K562 (cell line): ENCODE data around the gene INSM2. TPM values are rescaled to one million over a fixed set of nuclear protein-coding genes. Genes with fewer than 3 reads are reported as not detected.

Experiments
- ATAC-seq: fragments of 200-7000 bp; cut with Tn5 transposase; 3 replicates; pipeline ENCODE4 v1.9.1; 2020; ENCODE audit warnings: moderate library complexity
- BruUV-seq: library from RNA; stranded (reverse); fragments of 400-500 nt; replicated peaks from 2 replicates; lab custom pipeline; 2021; lab: Mats Ljungman, UMichigan
- CTCF ChIA-PET: fragments of 300-600 bp; formaldehyde crosslinking; extraction: SDS; loops from one replicate; lab custom pipeline; 2021; ENCODE audit warnings: low intra/inter-chr PET ratio; lab: Yijun Ruan, JAX
- POLR2A ChIA-PET: fragments of 300-600, 350-650 bp; sonication (Branson Sonifier 250); formaldehyde crosslinking; extraction: SDS; loops from one replicate; lab custom pipeline; 2021; ENCODE audit warnings: antibody characterized with exemption, inconsistent platforms; lab: Yijun Ruan, JAX
- DNase-seq, 4 experiments: peaks; one replicate each; pipeline versions ENCODE4 v3.0.0 to v3.0.0-alpha.2; 2011 to 2018; ENCODE audit warnings: low spot score in 3 of 4, mixed read lengths in 3 of 4; ENCODE audit errors: extremely low read depth in 1 of 4
- FAIRE-seq: peaks from 2 replicates; lab custom pipeline; 2011; peaks lifted over from hg19 to GRCh38; lab: Jason Lieb, UNC
- H2AFZ ChIP-seq: 2 replicates; pipeline ENCODE4 v1.6.0; 2011; ENCODE audit warnings: low read depth, low read length, control low read depth, inconsistent platforms
- H3K27ac ChIP-seq: fragments of 200-600 bp; 3 replicates; pipeline ENCODE4 v1.8.0; 2011; ENCODE audit warnings: low read depth, mild to moderate bottlenecking, control low read depth, inconsistent platforms, low read length, moderate library complexity, mixed read lengths; ENCODE audit errors: extremely low read depth
- H3K27me3 ChIP-seq, 2 experiments: fragments of 300-600 bp in 1 of 2; 2 replicates in 1 of 2; 3 replicates in 1 of 2; pipeline versions ENCODE4 v1.6.0 to v1.8.0; 2011; ENCODE audit warnings: inconsistent platforms in 2 of 2, low read length in 2 of 2, mild to moderate bottlenecking in 1 of 2, mixed read lengths in 1 of 2, moderate library complexity in 1 of 2; ENCODE audit not compliant: control insufficient read depth in 2 of 2, insufficient read depth in 2 of 2
- H3K36me3 ChIP-seq: fragments of 300-600 bp; 3 replicates; pipeline ENCODE4 v1.8.0; 2011; ENCODE audit warnings: mild to moderate bottlenecking, low read length, inconsistent platforms; ENCODE audit not compliant: control insufficient read depth, insufficient read depth
- H3K4me1 ChIP-seq, 2 experiments: fragments of 200-600 bp in 1 of 2; replicated peaks in 1 of 2; 2 replicates in 1 of 2; 3 replicates in 1 of 2; pipeline versions ENCODE4 v1.5.1 to v1.8.0; 2011; ENCODE audit warnings: inconsistent platforms in 2 of 2, low read length in 2 of 2, mild to moderate bottlenecking in 1 of 2, mixed read lengths in 1 of 2, moderate library complexity in 1 of 2; ENCODE audit not compliant: control insufficient read depth in 2 of 2, insufficient read depth in 2 of 2
- H3K4me2 ChIP-seq: 2 replicates; pipeline ENCODE4 v1.6.1; 2011; ENCODE audit warnings: low read length, control low read depth, inconsistent platforms, mixed read lengths; ENCODE audit not compliant: insufficient read depth
- H3K4me3 ChIP-seq: fragments of 200-600 bp; sonication (generic), shearing (Covaris generic); 2 replicates; pipeline ENCODE4 v1.5.1; 2016; ENCODE audit warnings: control low read depth, inconsistent platforms
- H3K79me2 ChIP-seq: fragments of 200-600 bp; 3 replicates; pipeline ENCODE4 v1.8.0; 2011; ENCODE audit warnings: low read length, inconsistent platforms; ENCODE audit not compliant: control insufficient read depth, insufficient read depth
- H3K9ac ChIP-seq, 2 experiments: 2 replicates each; pipeline versions ENCODE4 v1.6.0 to v1.6.1; 2011; ENCODE audit warnings: low read depth in 2 of 2, low read length in 2 of 2, control low read depth in 1 of 2, inconsistent platforms in 1 of 2, mild to moderate bottlenecking in 1 of 2, mixed read lengths in 1 of 2; ENCODE audit not compliant: insufficient read depth in 1 of 2
- H3K9me1 ChIP-seq: one replicate; pipeline ENCODE4 v1.6.0; 2011; ENCODE audit warnings: inconsistent platforms, mild to moderate bottlenecking, low read length, moderate library complexity; ENCODE audit not compliant: control insufficient read depth, insufficient read depth
- H3K9me3 ChIP-seq: replicated peaks from 2 replicates; pipeline ENCODE4 v1.5.1; 2011; ENCODE audit warnings: low read depth, low read length, inconsistent platforms; ENCODE audit not compliant: control insufficient read depth, insufficient read depth
- H4K20me1 ChIP-seq: replicated peaks from 2 replicates; pipeline ENCODE4 v1.6.1; 2011; ENCODE audit warnings: low read length, inconsistent platforms, mixed read lengths; ENCODE audit not compliant: control insufficient read depth, insufficient read depth
- BMI1 ChIP-seq: fragments of 150-350 bp; IDR thresholded peaks from 2 replicates; pipeline ENCODE4 v1.6.1; 2014; ENCODE audit warnings: low read length
- BRF1 ChIP-seq: IDR thresholded peaks from 3 replicates; pipeline ENCODE4 v1.6.1; 2011; ENCODE audit warnings: borderline replicate concordance, mild to moderate bottlenecking; ENCODE audit not compliant: insufficient read length; ENCODE audit errors: extremely low read depth
- CEBPG ChIP-seq, 3 experiments: fragments of 200-800 bp in 1 of 3; sonication (Bioruptor generic) in 1 of 3; sonication (generic) in 1 of 3; formaldehyde crosslinking in 1 of 3; IDR thresholded peaks in 2 of 3; conservative IDR thresholded peaks in 1 of 3; 2 replicates each; pipeline versions ENCODE4 v1.6.1 to v1.8.0; 2016 to 2022; ENCODE audit warnings: missing compliant biosample characterization in 2 of 3, missing genetic modification characterization in 2 of 3, mild to moderate bottlenecking in 1 of 3, missing genetic modification reagents in 1 of 3
- SNRNP70 ChIP-seq: fragments of 200-400 bp; formaldehyde crosslinking; optimal IDR thresholded peaks from 2 replicates; pipeline ENCODE3; 2017; ENCODE audit warnings: low read depth, low read length
- STAT5B ChIP-seq: fragments of 250-450 bp; sonication (Bioruptor Pico); IDR thresholded peaks from 2 replicates; pipeline ENCODE4 v1.8.0; 2021; ENCODE audit warnings: mild to moderate bottlenecking, inconsistent platforms
- ZNF316 ChIP-seq: fragments of 450-650 bp; IDR thresholded peaks from 2 replicates; pipeline ENCODE4 v1.6.1; 2016
- ZNF696 ChIP-seq: fragments of 250-450 bp; sonication (Bioruptor Pico); conservative IDR thresholded peaks from 2 replicates; pipeline ENCODE4 v1.4.0; 2020; ENCODE audit warnings: mild to moderate bottlenecking, moderate library complexity
- ZNF766 ChIP-seq: fragments of 200-800 bp; sonication (Bioruptor generic); conservative IDR thresholded peaks from 2 replicates; pipeline ENCODE4 v1.6.1; 2016; ENCODE audit warnings: missing genetic modification characterization, missing compliant biosample characterization
- WGBS: fragments of 100-300 bp; shearing (Covaris generic); methylation state at CpG from one replicate; pipeline ENCODE4 v1.1.6; 2016; ENCODE audit warnings: low coverage, mixed read lengths; ENCODE audit not compliant: insufficient coverage; ENCODE audit errors: missing lambda C conversion rate; 5-methylcytosine and 5-hydroxymethylcytosine counted together
- in situ Hi-C: fragments of 300-500 bp; cut with MboI; formaldehyde crosslinking; loops from 4 replicates; pipeline ENCODE4 v1.15.0; 2018; ENCODE audit warnings: inconsistent platforms, mixed read lengths
- intact Hi-C: fragments of 100-400 bp; cut with micrococcal nuclease; formaldehyde crosslinking; loops from 2 replicates; pipeline ENCODE4 v1.14.2; 2022
- polyA plus RNA-seq, 8 experiments: library from polyadenylated mRNA; depleted of rRNA in 4 of 8; stranded (reverse) in 5 of 8; unstranded in 3 of 8; fragments of >200 nt; fragmentation: Nextera tagmentation in 2 of 8; fragmentation: Illumina TruSeq in 1 of 8; extraction: Ambion mirVana in 2 of 8; extraction: Trizol in 1 of 8; gene quantifications; 2 replicates each; pipeline versions ENCODE4 v1.2.1 to v1.2.3, GENCODE V29; 2011 to 2014; ENCODE audit warnings: inconsistent platforms in 1 of 8, missing spikeins in 1 of 8
- total RNA-seq, 7 experiments: library from RNA; depleted of rRNA in 6 of 7; stranded (reverse); fragments of >200 nt in 6 of 7; fragmentation: Illumina TruSeq in 2 of 7; extraction: Trizol in 2 of 7; gene quantifications; 2 replicates each; pipeline versions ENCODE4 v1.2.1 to v1.2.3, GENCODE V29; 2011 to 2021; ENCODE audit warnings: low replicate concordance in 1 of 7

INSM2 gene
- total and polyA plus RNA-seq, 9 of the 15 experiments (the other 6 are each of a cell fraction or from before 2014, with no cell fraction given): not detected

GRCh38 chr14:35499180-35499579, 34.8 kb upstream of the INSM2 start:
- WGBS: 0% methylated on average over 2 of the region's 2 CpGs
- ChIA-PET POLR2A (no interaction called here), CTCF (no interaction called here)
- H4K20me1 ChIP-seq: no peaks in the 10 kb centered on the region
- no peaks in the 10 kb centered on the region for H3K36me3 ChIP-seq
- no peak overlapping the region for H3K4me3 ChIP-seq
- no peaks in the 10 kb centered on the region for H3K4me1 ChIP-seq
- intact Hi-C loops: no loop called here
- H3K79me2 ChIP-seq: no peaks in the 10 kb centered on the region
- DNase-seq: no peak
- H2AFZ ChIP-seq: no peak overlapping the region
- no peak overlapping the region for H3K9ac ChIP-seq
- no peak overlapping the region for H3K4me2 ChIP-seq
- ATAC-seq: no peak
- in situ Hi-C loops: no loop called here
- BruUV-seq: no TSS peak
- no peaks in the 10 kb centered on the region for H3K9me1 ChIP-seq
- TF ChIP-seq BRF1 (no peak), ZNF696 (no peak), ZNF316 (peak; percentile 34; the same call in 1 of the 2 replicates)
- H3K27me3 ChIP-seq: no peaks in the 10 kb centered on the region
- no peak overlapping the region for H3K27ac ChIP-seq
- H3K9me3 ChIP-seq: no peaks in the 10 kb centered on the region
- FAIRE-seq: no peak

GRCh38 chr14:35503646-35504045, 30.3 kb upstream of the INSM2 start:
- FAIRE-seq: no peak
- ChIA-PET CTCF (no interaction called here), POLR2A (no interaction called here)
- WGBS: 0% methylated on average over 3 of the region's 3 CpGs
- in situ Hi-C loops: no loop called here
- Histone ChIP-seq H3K9ac (no peak overlapping the region), H4K20me1 (no peaks in the 10 kb centered on the region), H3K9me1 (no peaks in the 10 kb centered on the region), H3K4me1 (no peaks in the 10 kb centered on the region), H3K4me2 (no peak overlapping the region), H3K79me2 (no peaks in the 10 kb centered on the region), H3K9me3 (no peaks in the 10 kb centered on the region), H3K27ac (no peak overlapping the region), H3K4me3 (no peak overlapping the region), H2AFZ (no peak overlapping the region), H3K36me3 (no peaks in the 10 kb centered on the region), H3K27me3 (no peaks in the 10 kb centered on the region)
- intact Hi-C loops: no loop called here
- DNase-seq: no peak
- TF ChIP-seq ZNF766 (CRISPR knock-in tag): no peak
- TF ChIP-seq CEBPG (CRISPR knock-in tag; IDR thresholded peaks at IDR 0.05): no peak
- no peak for TF ChIP-seq CEBPG (tag; conservative IDR thresholded peaks at IDR 0.05 in 1 of 2, IDR thresholded peaks at IDR 0.05 in 1 of 2)
- TF ChIP-seq SNRNP70: no peak
- no peak for TF ChIP-seq STAT5B (CRISPR knock-in tag)
- no peak for TF ChIP-seq BMI1
- ATAC-seq: no peak
- no TSS peak for BruUV-seq
